WTC11 (cell line): Measurements from ENCODE around the gene PTPRN2.

Experiments used
- TP53 ChIP-seq: sonication (generic); formaldehyde crosslinking; IDR thresholded peaks from 2 replicates; pipeline ENCODE4 v1.8.1; 2023; ENCODE audit warnings: mild to moderate bottlenecking, missing genetic modification reagents
- ZNF219 ChIP-seq: sonication (generic); formaldehyde crosslinking; IDR thresholded peaks from 2 replicates; pipeline ENCODE4 v1.8.0; 2023; ENCODE audit warnings: missing genetic modification reagents, mild to moderate bottlenecking, borderline replicate concordance
- TF ChIP-seq, protein P1 (sequence below): fragments of 200-600 bp; IDR thresholded peaks from 2 replicates; pipeline ENCODE4 v1.8.0; 2022; ENCODE audit warnings: antibody characterized with exemption
- TF ChIP-seq, protein P2 (sequence below): sonication (generic); formaldehyde crosslinking; IDR thresholded peaks from 2 replicates; pipeline ENCODE4 v1.8.0; 2023; ENCODE audit warnings: mild to moderate bottlenecking, missing genetic modification reagents
- TF ChIP-seq, protein P3 (sequence below): sonication (generic); formaldehyde crosslinking; IDR thresholded peaks from 2 replicates; pipeline ENCODE4 v1.8.1; 2022; ENCODE audit warnings: low read depth, missing genetic modification reagents, borderline replicate concordance
- TF ChIP-seq, protein P4 (sequence below): sonication (generic); formaldehyde crosslinking; IDR thresholded peaks from 2 replicates; pipeline ENCODE4 v1.8.0; 2022; ENCODE audit warnings: mild to moderate bottlenecking, missing genetic modification reagents

DNA sequence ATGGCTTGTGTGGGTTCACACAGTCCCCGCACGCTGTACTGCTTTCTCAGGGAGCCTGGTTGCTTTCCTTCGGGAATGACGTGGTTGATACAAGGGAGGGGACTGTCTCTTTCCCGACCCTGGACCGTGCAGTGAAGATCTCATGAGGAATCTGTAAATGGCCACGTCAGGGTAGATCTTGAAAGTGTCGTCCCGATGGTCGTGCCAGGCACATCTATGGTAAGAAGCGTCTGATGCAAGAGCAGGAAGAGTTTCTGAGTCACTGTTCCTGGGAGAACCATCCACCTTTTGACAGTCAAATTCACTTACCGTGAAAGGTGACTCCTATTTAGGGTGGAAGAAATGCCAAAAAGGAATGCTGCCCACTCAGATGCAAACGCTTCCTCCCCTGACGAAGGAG is 500.4 kb downstream of the PTPRN2 start:
- TF ChIP-seq, protein P1, sequence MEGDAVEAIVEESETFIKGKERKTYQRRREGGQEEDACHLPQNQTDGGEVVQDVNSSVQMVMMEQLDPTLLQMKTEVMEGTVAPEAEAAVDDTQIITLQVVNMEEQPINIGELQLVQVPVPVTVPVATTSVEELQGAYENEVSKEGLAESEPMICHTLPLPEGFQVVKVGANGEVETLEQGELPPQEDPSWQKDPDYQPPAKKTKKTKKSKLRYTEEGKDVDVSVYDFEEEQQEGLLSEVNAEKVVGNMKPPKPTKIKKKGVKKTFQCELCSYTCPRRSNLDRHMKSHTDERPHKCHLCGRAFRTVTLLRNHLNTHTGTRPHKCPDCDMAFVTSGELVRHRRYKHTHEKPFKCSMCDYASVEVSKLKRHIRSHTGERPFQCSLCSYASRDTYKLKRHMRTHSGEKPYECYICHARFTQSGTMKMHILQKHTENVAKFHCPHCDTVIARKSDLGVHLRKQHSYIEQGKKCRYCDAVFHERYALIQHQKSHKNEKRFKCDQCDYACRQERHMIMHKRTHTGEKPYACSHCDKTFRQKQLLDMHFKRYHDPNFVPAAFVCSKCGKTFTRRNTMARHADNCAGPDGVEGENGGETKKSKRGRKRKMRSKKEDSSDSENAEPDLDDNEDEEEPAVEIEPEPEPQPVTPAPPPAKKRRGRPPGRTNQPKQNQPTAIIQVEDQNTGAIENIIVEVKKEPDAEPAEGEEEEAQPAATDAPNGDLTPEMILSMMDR: no peak
- no peak for TF ChIP-seq TP53 (CRISPR knock-in tag)
- TF ChIP-seq, protein P2, sequence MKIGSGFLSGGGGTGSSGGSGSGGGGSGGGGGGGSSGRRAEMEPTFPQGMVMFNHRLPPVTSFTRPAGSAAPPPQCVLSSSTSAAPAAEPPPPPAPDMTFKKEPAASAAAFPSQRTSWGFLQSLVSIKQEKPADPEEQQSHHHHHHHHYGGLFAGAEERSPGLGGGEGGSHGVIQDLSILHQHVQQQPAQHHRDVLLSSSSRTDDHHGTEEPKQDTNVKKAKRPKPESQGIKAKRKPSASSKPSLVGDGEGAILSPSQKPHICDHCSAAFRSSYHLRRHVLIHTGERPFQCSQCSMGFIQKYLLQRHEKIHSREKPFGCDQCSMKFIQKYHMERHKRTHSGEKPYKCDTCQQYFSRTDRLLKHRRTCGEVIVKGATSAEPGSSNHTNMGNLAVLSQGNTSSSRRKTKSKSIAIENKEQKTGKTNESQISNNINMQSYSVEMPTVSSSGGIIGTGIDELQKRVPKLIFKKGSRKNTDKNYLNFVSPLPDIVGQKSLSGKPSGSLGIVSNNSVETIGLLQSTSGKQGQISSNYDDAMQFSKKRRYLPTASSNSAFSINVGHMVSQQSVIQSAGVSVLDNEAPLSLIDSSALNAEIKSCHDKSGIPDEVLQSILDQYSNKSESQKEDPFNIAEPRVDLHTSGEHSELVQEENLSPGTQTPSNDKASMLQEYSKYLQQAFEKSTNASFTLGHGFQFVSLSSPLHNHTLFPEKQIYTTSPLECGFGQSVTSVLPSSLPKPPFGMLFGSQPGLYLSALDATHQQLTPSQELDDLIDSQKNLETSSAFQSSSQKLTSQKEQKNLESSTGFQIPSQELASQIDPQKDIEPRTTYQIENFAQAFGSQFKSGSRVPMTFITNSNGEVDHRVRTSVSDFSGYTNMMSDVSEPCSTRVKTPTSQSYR (CRISPR knock-in tag): no peak
- no peak for TF ChIP-seq ZNF219 (CRISPR knock-in tag)
- TF ChIP-seq, protein P3, sequence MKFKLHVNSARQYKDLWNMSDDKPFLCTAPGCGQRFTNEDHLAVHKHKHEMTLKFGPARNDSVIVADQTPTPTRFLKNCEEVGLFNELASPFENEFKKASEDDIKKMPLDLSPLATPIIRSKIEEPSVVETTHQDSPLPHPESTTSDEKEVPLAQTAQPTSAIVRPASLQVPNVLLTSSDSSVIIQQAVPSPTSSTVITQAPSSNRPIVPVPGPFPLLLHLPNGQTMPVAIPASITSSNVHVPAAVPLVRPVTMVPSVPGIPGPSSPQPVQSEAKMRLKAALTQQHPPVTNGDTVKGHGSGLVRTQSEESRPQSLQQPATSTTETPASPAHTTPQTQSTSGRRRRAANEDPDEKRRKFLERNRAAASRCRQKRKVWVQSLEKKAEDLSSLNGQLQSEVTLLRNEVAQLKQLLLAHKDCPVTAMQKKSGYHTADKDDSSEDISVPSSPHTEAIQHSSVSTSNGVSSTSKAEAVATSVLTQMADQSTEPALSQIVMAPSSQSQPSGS (CRISPR knock-in tag): no peak
- TF ChIP-seq, protein P4, sequence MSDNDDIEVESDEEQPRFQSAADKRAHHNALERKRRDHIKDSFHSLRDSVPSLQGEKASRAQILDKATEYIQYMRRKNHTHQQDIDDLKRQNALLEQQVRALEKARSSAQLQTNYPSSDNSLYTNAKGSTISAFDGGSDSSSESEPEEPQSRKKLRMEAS (CRISPR knock-in tag): no peak
